DOHH2 (cell line): Measurements from ENCODE around the gene ELFN1.

ENCODE experiments used
- EZH2phosphoT487 ChIP-seq: fragments of 200-600 bp; sonication (generic); IDR thresholded peaks from 2 replicates; pipeline ENCODE4 v1.6.1; 2017; ENCODE audit warnings: borderline replicate concordance, mild to moderate bottlenecking, antibody characterized with exemption, low read length, moderate library complexity, mixed read lengths
- TF ChIP-seq, protein P1 (sequence below): fragments of 200-600 bp; sonication (generic); IDR thresholded peaks from one replicate; pipeline ENCODE4 v1.5.1; 2014; ENCODE audit warnings: antibody characterized with exemption, mild to moderate bottlenecking, low read depth, low read length; ENCODE audit not compliant: poor library complexity, severe bottlenecking

- TF ChIP-seq, protein P1, sequence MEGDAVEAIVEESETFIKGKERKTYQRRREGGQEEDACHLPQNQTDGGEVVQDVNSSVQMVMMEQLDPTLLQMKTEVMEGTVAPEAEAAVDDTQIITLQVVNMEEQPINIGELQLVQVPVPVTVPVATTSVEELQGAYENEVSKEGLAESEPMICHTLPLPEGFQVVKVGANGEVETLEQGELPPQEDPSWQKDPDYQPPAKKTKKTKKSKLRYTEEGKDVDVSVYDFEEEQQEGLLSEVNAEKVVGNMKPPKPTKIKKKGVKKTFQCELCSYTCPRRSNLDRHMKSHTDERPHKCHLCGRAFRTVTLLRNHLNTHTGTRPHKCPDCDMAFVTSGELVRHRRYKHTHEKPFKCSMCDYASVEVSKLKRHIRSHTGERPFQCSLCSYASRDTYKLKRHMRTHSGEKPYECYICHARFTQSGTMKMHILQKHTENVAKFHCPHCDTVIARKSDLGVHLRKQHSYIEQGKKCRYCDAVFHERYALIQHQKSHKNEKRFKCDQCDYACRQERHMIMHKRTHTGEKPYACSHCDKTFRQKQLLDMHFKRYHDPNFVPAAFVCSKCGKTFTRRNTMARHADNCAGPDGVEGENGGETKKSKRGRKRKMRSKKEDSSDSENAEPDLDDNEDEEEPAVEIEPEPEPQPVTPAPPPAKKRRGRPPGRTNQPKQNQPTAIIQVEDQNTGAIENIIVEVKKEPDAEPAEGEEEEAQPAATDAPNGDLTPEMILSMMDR: no peak
- TF ChIP-seq EZH2phosphoT487: no peak
Observed at GRCh38 chr7:1732645-1733044, 62.6 kb downstream of the ELFN1 start.
